DMS153 (cell line): ENCODE results near the gene FARP1.

Source experiments
- DNase-seq: peaks from one replicate; lab custom pipeline; 2025; lab: John Stamatoyannopoulos, UW

Gene FARP1

GRCh38 chr13:98308086-98308911 is 165.4 kb downstream of the FARP1 start:
- DNase-seq = no peak

GRCh38 chr13:98309569-98310335 is 166.9 kb downstream of the FARP1 start:
- DNase-seq = no peak

- DNase-seq = no peak
Observed at GRCh38 chr13:98310485-98311199, 167.7 kb downstream of the FARP1 start.

GRCh38 chr13:98311200-98311548 is 168.3 kb downstream of the FARP1 start:
- DNase-seq = no peak

GRCh38 chr13:98312606-98313005 is 169.7 kb downstream of the FARP1 start:
- no peak for DNase-seq

- no peak for DNase-seq
Observed at GRCh38 chr13:98313023-98313921, 170.4 kb downstream of the FARP1 start.

GRCh38 chr13:98313922-98314292 is 171.0 kb downstream of the FARP1 start:
- DNase-seq = no peak

GRCh38 chr13:98315466-98315865 is 172.6 kb downstream of the FARP1 start:
- DNase-seq = no peak

- no peak for DNase-seq
Observed at GRCh38 chr13:98315902-98316301, 173.0 kb downstream of the FARP1 start.

GRCh38 chr13:98317573-98318171 is 174.8 kb downstream of the FARP1 start:
- DNase-seq = no peak

- DNase-seq = no peak
Observed at GRCh38 chr13:98318263-98318878, 175.5 kb downstream of the FARP1 start.

- no peak for DNase-seq
Observed at GRCh38 chr13:98320561-98321105, 177.7 kb downstream of the FARP1 start.

GRCh38 chr13:98321395-98321794 is 178.5 kb downstream of the FARP1 start:
- no peak for DNase-seq

- DNase-seq = no peak
Observed at GRCh38 chr13:98322091-98322718, 179.3 kb downstream of the FARP1 start.

GRCh38 chr13:98324105-98324504 is 181.2 kb downstream of the FARP1 start:
- DNase-seq = no peak

GRCh38 chr13:98325724-98326123 is 182.8 kb downstream of the FARP1 start:
- peak; percentile 26 for DNase-seq

GRCh38 chr13:98326291-98326690 is 183.4 kb downstream of the FARP1 start:
- no peak for DNase-seq

- DNase-seq = no peak
Observed at GRCh38 chr13:98327371-98328270, 184.7 kb downstream of the FARP1 start.

- DNase-seq = no peak
Observed at GRCh38 chr13:98328511-98328910, 185.6 kb downstream of the FARP1 start.
